ENCODE data around the gene SERINC2.
"Not testable (repeated sequence)": the region's sequence is repeated elsewhere in the genome, so short reads cannot be mapped to it uniquely, and the experiment has no call there.

Gene SERINC2

GRCh38 chr1:31471452-31472313 is 58.7 kb downstream of the SERINC2 start:
- DNase-seq (ENCODE audit: low read depth): not testable (repeated sequence)

- DNase-seq (ENCODE audit: low read depth): not testable (repeated sequence)
Measured at GRCh38 chr1:31472314-31472651, 59.3 kb downstream of the SERINC2 start.

GRCh38 chr1:31472673-31473072 is 59.7 kb downstream of the SERINC2 start:
- not testable (repeated sequence) for DNase-seq (ENCODE audit: low read depth)

- not testable (repeated sequence) for DNase-seq (ENCODE audit: low read depth)
Measured at GRCh38 chr1:31473508-31473907, 60.5 kb downstream of the SERINC2 start.

GRCh38 chr1:31474567-31474966 is 61.6 kb downstream of the SERINC2 start:
- DNase-seq (ENCODE audit: low read depth): not testable (repeated sequence)

GRCh38 chr1:31476891-31477846 is 64.2 kb downstream of the SERINC2 start:
- DNase-seq (ENCODE audit: low read depth): no peak

- no peak for DNase-seq (ENCODE audit: low read depth)
Measured at GRCh38 chr1:31478167-31478566, 65.2 kb downstream of the SERINC2 start.

GRCh38 chr1:31479811-31480210 is 66.8 kb downstream of the SERINC2 start:
- DNase-seq (ENCODE audit: low read depth): no peak

- not testable (repeated sequence) for DNase-seq (ENCODE audit: low read depth)
Measured at GRCh38 chr1:31480426-31480825, 67.4 kb downstream of the SERINC2 start.

GRCh38 chr1:31482482-31483011 is 69.5 kb downstream of the SERINC2 start:
- DNase-seq (ENCODE audit: low read depth): no peak

- no peak for DNase-seq (ENCODE audit: low read depth)
Measured at GRCh38 chr1:31483012-31483946, 70.3 kb downstream of the SERINC2 start.
